Left lung (tissue), 10 donors: ENCODE data around the gene TNS3. TPM values are rescaled to one million over a fixed set of nuclear protein-coding genes. Genes with fewer than 3 reads are reported as not detected.

ENCODE experiments used
- ATAC-seq: fragments of 200-7000 bp; cut with Tn5 transposase; one replicate; pipeline ENCODE4 v1.9.1; 2020; ENCODE audit warnings: moderate library complexity
- DNase-seq, 4 donors: peaks; one replicate each; pipeline ENCODE4 v3.0.0-alpha.2; 2013 to 2020
- H3K27ac ChIP-seq, 2 donors: fragments of 200-600 bp; sonication (generic) in 1 of 2; one replicate each; pipeline versions ENCODE4 v1.5.0 to v1.8.0; 2020 to 2021
- H3K27me3 ChIP-seq, 2 donors: fragments of 200-600 bp; sonication (generic) in 1 of 2; one replicate each; pipeline versions ENCODE4 v1.5.0 to v1.8.0; 2020 to 2021
- H3K36me3 ChIP-seq, 2 donors: fragments of 200-600 bp; sonication (generic) in 1 of 2; one replicate each; pipeline versions ENCODE4 v1.5.0 to v1.8.0; 2020 to 2021
- H3K4me1 ChIP-seq, 2 donors: fragments of 200-600 bp; one replicate each; pipeline ENCODE4 v1.8.0; 2021
- H3K4me3 ChIP-seq, 2 donors: fragments of 200-600 bp; sonication (generic) in 1 of 2; one replicate each; pipeline versions ENCODE4 v1.5.0 to v1.8.0; 2020 to 2021; ENCODE audit warnings: mild to moderate bottlenecking in 1 of 2
- H3K9me3 ChIP-seq, 2 donors: fragments of 200-600 bp; sonication (generic) in 1 of 2; one replicate each; pipeline versions ENCODE4 v1.5.0 to v1.8.0; 2020 to 2021
- CTCF ChIP-seq, 2 donors: fragments of 200-600 bp; sonication (generic) in 1 of 2; IDR thresholded peaks; one replicate each; pipeline versions ENCODE4 v1.5.0 to v1.8.0; 2021; ENCODE audit warnings: antibody characterized with exemption in 2 of 2
- intact Hi-C, 2 donors: fragments of 100-400 bp; cut with DNase I; formaldehyde crosslinking; loops; one replicate each; pipeline versions ENCODE4 v1.11.2 to v1.14.2; 2022
- polyA plus RNA-seq, 6 donors: library from polyadenylated mRNA; unstranded; fragments of 120-200 nt; gene quantifications; one replicate each; pipeline ENCODE4 v1.2.1, GENCODE V29; 2013; ENCODE audit not compliant: insufficient read length in 6 of 6
- total RNA-seq, 2 donors: library from RNA; stranded (reverse); fragmentation: NEBNext Ultra II Directional; extraction: Animal tissue kit (Norgen Biotek cat#: 25700); gene quantifications; one replicate each; pipeline ENCODE4 v1.2.1, GENCODE V29; 2021
- donor health status: DM: no; HTN: yes; CAD: no.
- donor health status: DM: no; HTN: no; CAD: no.

Gene TNS3
- total and polyA plus RNA-seq, 8 donors, result 86.3 to 151 (median 97.8) TPM

GRCh38 chr7:47282790-47283496, 299.0 kb downstream of the TNS3 start:
- Histone ChIP-seq H3K4me3 (no peak overlapping the region), H3K27ac (no peak overlapping the region), H3K36me3 (peaks cover 0 to 92% of the 10 kb centered on the region in 2 donors), H3K9me3 (no peaks in the 10 kb centered on the region), H3K27me3 (no peaks in the 10 kb centered on the region), H3K4me1 (no peaks in the 10 kb centered on the region)
- ATAC-seq (no peak), DNase-seq (no peak)
- no peak for TF ChIP-seq CTCF (IDR thresholded peaks at IDR 0.05)
- intact Hi-C loops, result loop anchor here in 1 of 2 donors (10.0 kb wide), 1 partner anchor 542 kb away; no protein-coding TSS in a partner anchor

GRCh38 chr7:47281966-47282643, 299.8 kb downstream of the TNS3 start:
- no peaks in the 10 kb centered on the region for H3K27me3 ChIP-seq
- H3K36me3 ChIP-seq, result peaks cover 0 to 92% of the 10 kb centered on the region in 2 donors
- intact Hi-C loops, result loop anchor here in 1 of 2 donors (10.0 kb wide), 1 partner anchor 543 kb away; no protein-coding TSS in a partner anchor
- H3K27ac ChIP-seq, result no peak overlapping the region
- H3K9me3 ChIP-seq, result no peaks in the 10 kb centered on the region
- DNase-seq, result no peak
- ATAC-seq, result no peak
- no peak overlapping the region for H3K4me3 ChIP-seq
- no peaks in the 10 kb centered on the region for H3K4me1 ChIP-seq
- no peak for TF ChIP-seq CTCF (IDR thresholded peaks at IDR 0.05)

GRCh38 chr7:47281161-47281560, 300.8 kb downstream of the TNS3 start:
- no peak for TF ChIP-seq CTCF (IDR thresholded peaks at IDR 0.05)
- no peak for ATAC-seq
- Histone ChIP-seq H3K27me3 (no peaks in the 10 kb centered on the region), H3K27ac (no peak overlapping the region), H3K4me1 (no peaks in the 10 kb centered on the region), H3K9me3 (no peaks in the 10 kb centered on the region), H3K36me3 (peaks cover 0 to 93% of the 10 kb centered on the region in 2 donors), H3K4me3 (no peak overlapping the region)
- no peak for DNase-seq
- intact Hi-C loops, result loop anchor here in 1 of 2 donors (10.0 kb wide), 1 partner anchor 544 kb away; no protein-coding TSS in a partner anchor

- Histone ChIP-seq H3K9me3 (no peaks in the 10 kb centered on the region), H3K4me1 (no peaks in the 10 kb centered on the region), H3K27ac (no peak overlapping the region), H3K36me3 (peaks cover 0 to 99% of the 10 kb centered on the region in 2 donors), H3K27me3 (no peaks in the 10 kb centered on the region), H3K4me3 (no peak overlapping the region)
- intact Hi-C loops, result loop anchor here in 1 of 2 donors (10.0 kb wide), 1 partner anchor 545 kb away; no protein-coding TSS in a partner anchor
- no peak for DNase-seq
- TF ChIP-seq CTCF (IDR thresholded peaks at IDR 0.05), result no peak
- no peak for ATAC-seq
Observed at GRCh38 chr7:47280114-47280513, 301.8 kb downstream of the TNS3 start.

GRCh38 chr7:47278043-47278442, 303.9 kb downstream of the TNS3 start:
- Histone ChIP-seq H3K9me3 (no peaks in the 10 kb centered on the region), H3K27me3 (no peaks in the 10 kb centered on the region), H3K36me3 (peaks cover 0 to 82% of the 10 kb centered on the region in 2 donors), H3K4me3 (no peak overlapping the region), H3K27ac (no peak overlapping the region), H3K4me1 (no peaks in the 10 kb centered on the region)
- no peak for TF ChIP-seq CTCF (IDR thresholded peaks at IDR 0.05)
- intact Hi-C loops, result no loop called here
- ATAC-seq, result no peak
- no peak for DNase-seq
